Stimulated activated CD4-positive, alpha-beta T cell treated with anti-CD3 and anti-CD28 coated beads, Interleukin-12 subunit alpha, Interleukin-12 subunit beta, amount 100 ng/mL, for 4 hours (primary cell): ENCODE measurements around the gene NTN5.
"Not testable (repeated sequence)": the region's sequence is repeated elsewhere in the genome, so short reads cannot be mapped to it uniquely, and the experiment has no call there.

Experiments used
- DNase-seq: peaks from one replicate; pipeline ENCODE4 v3.0.0-alpha.2; 2020

The NTN5 gene

DNA sequence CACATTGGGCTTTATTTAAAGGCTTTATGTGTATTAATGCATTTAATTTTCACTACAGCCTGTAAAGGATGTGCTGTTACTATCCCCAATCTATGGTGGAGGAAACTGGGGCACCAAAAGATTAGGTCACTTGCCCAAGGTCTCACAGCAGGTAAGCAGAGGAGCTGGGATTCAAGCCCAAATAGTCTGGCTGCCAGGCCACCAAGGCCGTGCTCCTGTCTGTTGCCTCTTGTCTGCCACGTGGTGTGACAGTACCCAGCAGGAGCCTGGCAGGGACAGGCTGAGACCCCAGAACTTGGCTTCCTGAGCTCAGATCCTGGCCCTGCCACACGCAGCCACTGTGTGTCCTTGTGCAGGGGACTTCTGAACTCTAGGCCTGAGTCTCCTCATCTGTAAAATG, 4.5 kb downstream of the NTN5 start:
- DNase-seq = no peak

- no peak for DNase-seq
Measured at GRCh38 chr19:48665786-48666185, 7.0 kb downstream of the NTN5 start.

DNA sequence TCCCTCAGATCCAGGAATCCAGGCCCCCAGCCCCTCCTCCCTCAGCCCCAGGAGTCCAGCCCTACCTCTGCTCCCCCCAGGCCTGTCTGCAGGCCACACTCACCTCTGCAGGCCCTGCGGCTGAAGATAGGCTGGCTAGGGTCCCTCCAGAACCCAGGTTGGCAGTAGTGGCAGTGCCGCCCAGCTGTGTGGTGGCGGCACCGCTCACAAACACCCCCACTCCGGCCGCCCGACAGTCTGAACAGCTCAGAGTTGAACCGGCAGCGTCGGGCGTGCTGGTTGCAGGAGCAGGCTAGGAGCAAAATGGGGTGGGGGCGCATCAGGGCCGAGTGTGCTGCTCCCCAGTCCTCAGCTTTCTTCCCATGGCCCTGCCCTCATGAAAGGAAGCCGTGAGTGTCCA, 8.3 kb downstream of the NTN5 start:
- DNase-seq = no peak

- no peak for DNase-seq
Measured at GRCh38 chr19:48663667-48664066, 9.2 kb downstream of the NTN5 start.

GRCh38 chr19:48661711-48662090, 11.1 kb downstream of the NTN5 start:
- no peak for DNase-seq

DNA sequence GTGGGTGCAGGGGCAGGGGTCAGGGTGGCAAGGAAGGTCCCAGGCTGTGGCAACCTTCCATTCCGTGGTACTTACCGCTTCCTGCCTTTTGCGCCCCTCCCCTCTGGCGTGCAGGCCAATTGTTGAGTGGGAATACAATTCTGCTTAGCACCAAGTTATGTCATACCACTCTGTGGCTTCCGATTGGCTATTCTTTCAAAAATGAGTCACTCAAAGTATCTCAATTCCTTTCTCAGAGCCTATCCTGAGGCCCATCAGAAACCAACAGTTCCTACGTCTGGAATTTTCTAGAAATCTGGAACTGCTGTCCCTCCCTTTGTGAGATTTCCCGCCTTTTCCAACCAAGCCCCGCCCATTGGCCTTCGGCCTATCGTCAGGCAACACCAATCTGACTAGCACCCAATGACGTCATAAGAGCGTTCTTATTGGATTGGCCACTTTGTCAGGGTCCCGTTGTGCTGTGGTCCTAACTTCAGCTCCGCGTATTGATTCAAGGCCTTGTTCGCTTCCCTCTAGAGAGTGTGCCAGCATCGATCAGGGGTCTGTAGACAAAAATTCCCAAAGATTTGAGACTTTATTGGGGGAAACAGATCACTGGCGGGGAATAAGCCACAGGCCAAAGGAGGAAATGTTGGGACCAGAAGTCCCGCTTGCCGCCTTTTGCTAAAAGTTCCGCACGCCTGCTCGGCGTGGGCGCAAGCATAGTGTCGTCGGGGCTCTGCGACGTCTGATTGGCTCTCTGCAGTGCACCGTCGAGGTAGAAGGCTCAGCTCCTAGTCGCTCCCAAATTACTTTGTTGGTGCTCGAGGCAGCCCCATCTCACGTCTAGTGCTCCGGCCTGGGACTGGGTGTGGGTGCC, 11.7 kb downstream of the NTN5 start:
- peak; percentile 75 for DNase-seq

- no peak for DNase-seq
Measured at GRCh38 chr19:48659768-48660167, 13.0 kb downstream of the NTN5 start.

DNA sequence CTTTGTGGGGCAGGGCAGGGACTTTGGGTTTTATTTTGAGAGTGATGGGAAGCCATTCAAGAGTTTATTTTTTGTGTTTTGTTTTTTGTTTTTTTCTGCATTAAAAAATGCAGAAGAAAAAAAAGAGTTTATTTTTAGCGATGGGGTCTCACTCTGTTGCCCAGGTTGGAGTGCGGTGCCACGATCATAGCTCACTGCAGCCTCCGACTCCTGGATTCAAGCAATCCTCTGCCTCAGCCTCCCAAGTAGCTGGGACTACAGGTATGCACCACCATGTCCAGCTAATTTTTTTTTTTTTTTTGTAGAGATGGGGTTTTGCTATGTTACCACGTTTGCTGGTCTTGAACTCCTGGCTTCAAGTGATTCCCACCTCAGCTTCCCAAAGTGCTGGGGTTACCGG, 14.3 kb downstream of the NTN5 start:
- no peak for DNase-seq

DNA sequence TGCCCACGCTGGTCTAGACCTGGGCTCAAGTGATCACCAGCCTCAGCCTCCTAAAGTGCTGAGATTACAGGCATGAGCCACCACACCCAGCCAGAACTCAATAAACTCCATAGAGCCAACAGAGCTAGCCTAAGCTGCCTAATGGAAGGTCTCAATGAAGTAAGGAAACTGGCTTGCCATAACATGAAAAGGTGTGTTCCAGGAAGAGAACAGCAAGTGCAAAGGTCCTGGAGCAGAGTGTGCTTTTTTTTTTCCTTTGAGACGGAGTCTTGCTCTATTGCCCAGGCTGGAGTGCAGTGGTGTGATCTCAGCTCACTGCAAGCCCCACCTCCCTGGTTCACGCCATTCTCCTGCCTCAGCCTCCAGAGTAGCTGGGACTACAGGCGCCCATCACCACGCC, 15.0 kb downstream of the NTN5 start:
- not testable (repeated sequence) for DNase-seq

GRCh38 chr19:48656840-48657474, 15.9 kb downstream of the NTN5 start:
- DNase-seq = no peak

- no peak for DNase-seq
Measured at GRCh38 chr19:48654299-48655059, 18.3 kb downstream of the NTN5 start.

- no peak for DNase-seq
Measured at GRCh38 chr19:48651683-48652048, 21.2 kb downstream of the NTN5 start.

DNA sequence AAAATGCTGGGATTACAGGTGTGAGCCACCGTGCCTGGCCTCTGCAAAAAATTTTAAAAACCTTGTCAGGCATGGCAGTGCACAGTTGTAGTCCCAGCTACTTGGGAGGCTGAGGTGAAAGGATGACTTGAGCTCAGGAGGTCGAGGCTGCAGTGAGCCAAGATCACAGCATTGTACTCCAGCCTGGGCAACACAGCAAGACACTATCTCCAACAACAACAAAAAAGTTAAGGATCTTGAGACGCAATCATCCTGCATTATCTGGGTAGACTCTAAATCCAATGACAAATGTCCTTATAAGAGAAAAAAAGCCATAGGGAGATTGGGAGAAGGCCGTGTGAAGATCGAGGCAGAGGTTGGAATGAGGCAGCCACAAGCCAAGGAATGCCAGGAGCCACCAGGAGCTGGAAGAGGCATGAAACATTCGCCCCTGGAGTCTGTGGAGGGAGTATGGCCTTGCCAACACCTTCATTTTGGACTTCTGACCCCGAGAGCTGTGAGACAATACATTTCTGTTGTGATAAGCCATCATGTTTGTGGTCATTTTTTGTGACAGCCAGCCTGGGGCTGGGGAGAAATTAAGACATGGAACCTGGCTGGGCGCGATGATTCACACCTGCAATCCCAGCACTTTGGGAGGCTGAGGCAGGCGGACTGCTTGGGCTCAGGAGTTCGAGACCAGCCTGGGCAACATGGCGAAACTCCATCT, 21.7 kb downstream of the NTN5 start:
- no peak for DNase-seq

GRCh38 chr19:48648134-48648533, 24.7 kb downstream of the NTN5 start:
- no peak for DNase-seq

DNA sequence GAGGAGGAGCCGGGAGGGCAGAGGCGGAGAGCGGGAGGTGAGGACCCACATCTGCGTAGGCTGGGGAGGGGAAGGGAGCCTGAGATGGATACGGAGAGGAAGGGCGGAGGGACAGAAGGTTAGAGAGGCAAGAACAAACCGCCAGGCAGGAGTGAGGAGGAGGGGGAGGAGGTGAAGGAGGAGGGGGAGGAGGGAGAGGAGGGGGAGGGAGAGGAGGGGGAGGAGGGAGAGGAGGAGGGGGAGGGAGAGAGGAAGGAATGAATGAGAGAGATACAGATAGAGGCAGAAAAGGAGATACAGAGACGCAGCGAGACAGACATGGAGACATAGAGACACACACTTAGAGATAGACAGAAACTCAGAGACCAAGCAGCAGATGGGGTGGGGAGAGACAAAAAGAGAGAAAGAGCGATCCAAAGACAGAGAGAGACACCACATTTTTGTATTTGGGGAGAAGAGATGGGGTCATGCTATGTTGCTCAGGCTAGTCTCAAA, 26.0 kb downstream of the NTN5 start:
- DNase-seq = no peak

DNA sequence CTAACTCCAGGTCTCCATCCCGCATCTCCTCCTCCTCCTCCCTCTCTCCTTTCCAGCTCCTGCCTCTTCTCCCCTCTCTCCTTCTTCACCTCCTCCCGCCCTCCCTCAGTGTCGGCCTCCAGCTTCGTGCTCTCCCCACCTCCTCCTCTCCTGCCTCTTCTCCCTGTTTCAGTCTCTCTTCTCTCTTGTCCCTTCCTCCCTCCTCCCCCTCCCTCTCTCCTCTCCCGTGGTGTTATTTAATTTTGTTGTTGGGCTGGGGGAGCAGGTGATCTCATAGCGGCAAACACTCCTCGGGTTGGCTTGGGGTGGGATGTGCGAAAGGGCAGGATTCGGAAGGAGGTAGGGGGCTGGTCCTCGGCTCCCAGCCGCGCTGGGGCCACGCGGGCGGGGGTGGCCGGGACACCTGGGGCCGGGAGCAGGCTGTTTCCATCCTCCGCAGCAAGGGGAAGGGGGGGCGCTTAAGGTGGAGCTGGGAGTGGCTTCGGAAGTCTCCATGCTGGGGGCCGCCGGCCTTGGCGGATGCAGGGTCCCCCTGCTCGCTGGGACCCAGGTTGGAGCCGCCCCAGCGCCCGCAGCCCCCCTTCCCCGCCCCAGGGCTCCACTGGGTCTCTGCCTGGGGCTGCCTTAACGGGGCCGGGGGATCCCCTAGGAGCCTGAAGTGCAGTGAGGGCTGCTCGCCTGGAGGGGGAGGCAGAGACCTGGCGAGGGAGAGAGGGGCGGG, 26.7 kb downstream of the NTN5 start, which contains the start of gene CA11:
Gene CA11, minus strand, starts transcription at position 187 of the 721 bp plus-strand sequence. CDS start 555 bp downstream, outside the sequence.
- DNase-seq = peak; percentile 86

GRCh38 chr19:48645620-48646000, 27.2 kb downstream of the NTN5 start:
- DNase-seq = no peak

DNA sequence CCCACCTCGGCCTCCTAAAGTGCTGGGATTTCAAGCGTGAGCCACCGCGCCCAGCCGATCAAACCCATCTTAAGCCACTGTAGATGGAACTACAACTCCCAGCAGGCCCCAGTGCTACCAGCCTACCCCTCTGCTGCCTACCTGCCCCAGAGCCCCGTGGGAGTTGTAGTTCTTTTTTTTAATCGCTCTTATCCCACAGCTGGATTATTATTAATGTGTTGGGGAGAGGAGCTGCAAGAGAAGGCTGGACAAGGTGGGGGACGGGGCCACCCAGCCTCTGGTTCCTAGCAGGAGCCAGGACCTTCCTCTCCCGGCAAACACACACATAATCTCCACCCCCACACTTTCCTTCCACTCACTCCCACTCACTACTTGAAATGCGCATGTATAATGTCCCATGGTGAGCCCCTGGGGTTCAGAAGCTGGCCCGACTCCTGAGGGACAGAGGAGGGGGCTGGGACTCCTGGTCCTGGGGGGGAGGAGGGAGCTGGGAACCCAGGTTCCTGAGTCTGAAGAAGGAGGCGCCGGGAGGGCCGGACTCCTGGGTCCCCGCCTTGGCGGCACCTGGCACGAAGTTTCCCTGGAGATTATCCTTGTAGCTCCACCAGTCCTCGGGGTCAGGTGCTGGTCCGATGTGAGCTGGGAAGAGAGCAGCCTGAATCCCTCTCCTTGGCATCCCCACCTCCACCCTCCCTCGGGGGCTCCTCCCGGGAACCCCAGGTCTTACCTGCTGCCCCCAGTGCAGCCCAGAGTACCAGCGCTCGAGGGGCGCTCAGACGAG, 27.8 kb downstream of the NTN5 start:
- DNase-seq = peak; percentile 68

GRCh38 chr19:48644355-48644754, 28.5 kb downstream of the NTN5 start:
- no peak for DNase-seq

DNA sequence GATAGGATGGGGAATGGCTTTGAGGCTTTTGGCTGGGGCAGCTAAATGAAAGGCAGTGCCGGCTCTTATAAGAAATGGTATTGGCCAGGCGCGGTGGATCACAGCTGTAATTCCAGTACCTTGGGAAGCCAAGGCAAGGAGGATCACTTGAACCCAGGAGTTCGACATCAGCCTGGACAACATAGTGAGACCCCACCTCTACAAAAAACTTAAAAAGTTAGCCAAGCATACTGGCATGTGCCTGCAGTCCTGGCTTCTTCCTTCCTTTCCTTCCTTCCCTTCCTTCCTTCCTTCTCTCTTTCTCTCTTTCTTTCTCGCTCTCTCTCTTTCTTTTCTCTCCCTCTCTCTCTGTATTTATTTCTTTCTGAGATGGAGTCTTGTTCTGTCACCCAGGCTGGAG, 30.0 kb downstream of the NTN5 start:
- no peak for DNase-seq

- no peak for DNase-seq
Measured at GRCh38 chr19:48641850-48642249, 31.0 kb downstream of the NTN5 start.
